ENCODE measurements around the gene KLHDC2.
"Not testable (repeated sequence)": the region's sequence is repeated elsewhere in the genome, so short reads cannot be mapped to it uniquely, and the experiment has no call there.

The KLHDC2 gene

GRCh38 chr14:49781040-49781439, 13.1 kb downstream of the KLHDC2 start:
- DNase-seq (ENCODE audit: low read depth in 2 of 2), result not testable (repeated sequence)

- no peak for DNase-seq (ENCODE audit: low read depth in 2 of 2)
Measured at GRCh38 chr14:49783394-49784014, 15.6 kb downstream of the KLHDC2 start.

- no peak for DNase-seq (ENCODE audit: low read depth in 2 of 2)
Measured at GRCh38 chr14:49786315-49786714, 18.4 kb downstream of the KLHDC2 start.

- DNase-seq (ENCODE audit: low read depth in 2 of 2), result no peak
Measured at GRCh38 chr14:49792618-49793017, 24.7 kb downstream of the KLHDC2 start.

GRCh38 chr14:49796025-49796424, 28.1 kb downstream of the KLHDC2 start:
- no peak for DNase-seq (ENCODE audit: low read depth in 2 of 2)

- no peak for DNase-seq (ENCODE audit: low read depth in 2 of 2)
Measured at GRCh38 chr14:49808780-49809179, 40.8 kb downstream of the KLHDC2 start.

- not testable (repeated sequence) for DNase-seq (ENCODE audit: low read depth in 2 of 2)
Measured at GRCh38 chr14:49816118-49816517, 48.2 kb downstream of the KLHDC2 start.

GRCh38 chr14:49816844-49817243, 48.9 kb downstream of the KLHDC2 start:
- no peak for DNase-seq (ENCODE audit: low read depth in 2 of 2)

- no peak for DNase-seq (ENCODE audit: low read depth in 2 of 2)
Measured at GRCh38 chr14:49820176-49820575, 52.2 kb downstream of the KLHDC2 start.

- DNase-seq (ENCODE audit: low read depth in 2 of 2), result no peak
Measured at GRCh38 chr14:49828640-49829039, 60.7 kb downstream of the KLHDC2 start.

All from activated CD8-positive, alpha-beta memory T cell treated with anti-CD3 and anti-CD28 coated beads for 4 hours (primary cell).